GM12878 (cell line): ENCODE results near the gene ADCY9. TPM values are rescaled to one million over a fixed set of nuclear protein-coding genes. Genes with fewer than 3 reads are reported as not detected.

Experiments used
- ATAC-seq: fragments of 200-7000 bp; cut with Tn5 transposase; 3 replicates; pipeline ENCODE4 v1.9.1; 2020; ENCODE audit warnings: mild to moderate bottlenecking, moderate library complexity
- BruUV-seq: library from RNA; stranded (reverse); fragments of 400-500 nt; replicated peaks from 2 replicates; lab custom pipeline; 2021; lab: Mats Ljungman, UMichigan
- CTCF ChIA-PET: fragments of 300-600 bp; sonication (Branson Sonifier 250); formaldehyde crosslinking; extraction: SDS; loops from one replicate; lab custom pipeline; 2021; ENCODE audit warnings: inconsistent platforms; lab: Yijun Ruan, JAX
- POLR2A ChIA-PET: fragments of 350-600 bp; formaldehyde crosslinking; extraction: SDS; loops from one replicate; lab custom pipeline; 2021; ENCODE audit warnings: inconsistent platforms; lab: Charles Lee
- RAD21 ChIA-PET: fragments of 300-600 bp; sonication (Branson Sonifier 250); formaldehyde crosslinking; loops from one replicate; lab custom pipeline; 2023; ENCODE audit warnings: antibody characterized with exemption; ENCODE audit not compliant: unreplicated experiment; lab: Charles Lee
- SMC1A ChIA-PET: fragments of 300-600 bp; sonication (Branson Sonifier 250); formaldehyde crosslinking; loops from one replicate; lab custom pipeline; 2023; ENCODE audit not compliant: unreplicated experiment, uncharacterized antibody; lab: Charles Lee
- DNase-seq: peaks from one replicate; pipeline ENCODE4 v3.0.0-alpha.2; 2011; ENCODE audit warnings: low read depth, low spot score
- FAIRE-seq: peaks from 3 replicates; lab custom pipeline; 2011; peaks lifted over from hg19 to GRCh38; lab: Jason Lieb, UNC
- H2AFZ ChIP-seq: 2 replicates; pipeline ENCODE4 v1.6.0; 2011; ENCODE audit warnings: low read depth, low read length, control low read depth; ENCODE audit not compliant: control insufficient read depth
- H3K27ac ChIP-seq: 2 replicates; pipeline ENCODE4 v1.5.1; 2011; ENCODE audit warnings: control low read depth; ENCODE audit not compliant: control insufficient read depth, insufficient read depth
- H3K27me3 ChIP-seq, 2 experiments: replicated peaks in 1 of 2; 2 replicates each; pipeline versions ENCODE4 v1.6.0 to v1.6.1; 2011; ENCODE audit warnings: low read length in 1 of 2; ENCODE audit not compliant: control insufficient read depth in 2 of 2, insufficient read depth in 2 of 2
- H3K36me3 ChIP-seq, 2 experiments: 2 replicates each; pipeline ENCODE4 v1.5.1; 2011; ENCODE audit warnings: low read length in 1 of 2; ENCODE audit not compliant: control insufficient read depth in 2 of 2, insufficient read depth in 2 of 2
- H3K4me1 ChIP-seq: 2 replicates; pipeline ENCODE4 v1.6.1; 2011; ENCODE audit warnings: mild to moderate bottlenecking, low read length, moderate library complexity, mixed read lengths; ENCODE audit not compliant: control insufficient read depth, insufficient read depth
- H3K4me2 ChIP-seq: 2 replicates; pipeline ENCODE4 v1.6.0; 2011; ENCODE audit warnings: control low read depth; ENCODE audit not compliant: control insufficient read depth, insufficient read depth
- H3K4me3 ChIP-seq: fragments of 200-600 bp; sonication (generic); 2 replicates; pipeline ENCODE4 v1.5.1; 2016
- H3K79me2 ChIP-seq: 2 replicates; pipeline ENCODE4 v1.6.0; 2011; ENCODE audit warnings: low read length; ENCODE audit not compliant: control insufficient read depth, insufficient read depth
- H3K9ac ChIP-seq: 2 replicates; pipeline ENCODE4 v1.8.0; 2011; ENCODE audit warnings: low read length, control low read depth, mixed read lengths; ENCODE audit not compliant: control insufficient read depth, insufficient read depth
- H3K9me3 ChIP-seq: replicated peaks from 3 replicates; pipeline ENCODE4 v1.5.1; 2011; ENCODE audit warnings: mild to moderate bottlenecking, low read length; ENCODE audit not compliant: control insufficient read depth, insufficient read depth
- H4K20me1 ChIP-seq: 2 replicates; pipeline ENCODE4 v1.6.0; 2011; ENCODE audit not compliant: control insufficient read depth, insufficient read depth
- ATF2 ChIP-seq: IDR thresholded peaks from 2 replicates; pipeline ENCODE4 v1.6.1; 2012; ENCODE audit warnings: low read length, inconsistent platforms
- CREB1 ChIP-seq: IDR thresholded peaks from 2 replicates; pipeline ENCODE4 v1.6.1; 2012; ENCODE audit warnings: low read depth, mild to moderate bottlenecking, inconsistent platforms
- ETV6 ChIP-seq, 2 experiments: fragments of 450-650 bp in 1 of 2; IDR thresholded peaks in 1 of 2; conservative IDR thresholded peaks in 1 of 2; 2 replicates each; pipeline ENCODE4 v1.6.1; 2014; ENCODE audit warnings: antibody characterized with exemption in 1 of 2, borderline replicate concordance in 1 of 2, low read depth in 1 of 2, mild to moderate bottlenecking in 1 of 2, moderate library complexity in 1 of 2
- FOXM1 ChIP-seq: IDR thresholded peaks from 2 replicates; pipeline ENCODE4 v1.6.1; 2012; ENCODE audit warnings: low read depth, mild to moderate bottlenecking, inconsistent platforms, low read length, moderate library complexity
- HCFC1 ChIP-seq: fragments of 150-350 bp; IDR thresholded peaks from 2 replicates; pipeline ENCODE4 v1.6.1; 2014; ENCODE audit warnings: low read length
- KAT2A ChIP-seq: conservative IDR thresholded peaks from 2 replicates; pipeline ENCODE4 v1.6.1; 2011; ENCODE audit warnings: low read depth, low read length; ENCODE audit not compliant: control insufficient read depth
- MEF2B ChIP-seq: fragments of 450-650 bp; IDR thresholded peaks from 2 replicates; pipeline ENCODE4 v1.6.1; 2018; ENCODE audit warnings: mild to moderate bottlenecking, moderate library complexity; ENCODE audit not compliant: partially characterized antibody, poor library complexity, severe bottlenecking
- NBN ChIP-seq: fragments of 450-650 bp; IDR thresholded peaks from 2 replicates; pipeline ENCODE4 v1.6.1; 2016
- NFXL1 ChIP-seq: fragments of 450-650 bp; IDR thresholded peaks from 2 replicates; pipeline ENCODE4 v1.6.1; 2017; ENCODE audit warnings: antibody characterized with exemption, mild to moderate bottlenecking, borderline replicate concordance
- NFYA ChIP-seq: IDR thresholded peaks from 2 replicates; pipeline ENCODE4 v1.6.1; 2011; ENCODE audit warnings: low read depth, mild to moderate bottlenecking, low read length, improper control_type of control experiment, borderline replicate concordance
- RELA ChIP-seq: fragments of 450-650 bp; IDR thresholded peaks from 2 replicates; pipeline ENCODE4 v1.8.0; 2014; ENCODE audit warnings: borderline replicate concordance; ENCODE audit not compliant: partially characterized antibody
- WRNIP1 ChIP-seq: IDR thresholded peaks from 2 replicates; pipeline ENCODE4 v1.6.1; 2011; ENCODE audit warnings: low read depth, low read length, improper control_type of control experiment, borderline replicate concordance
- ZBTB33 ChIP-seq: fragments of 450-650 bp; IDR thresholded peaks from 2 replicates; pipeline ENCODE4 v1.6.1; 2017; ENCODE audit warnings: mild to moderate bottlenecking
- ZNF592 ChIP-seq: fragments of 450-650 bp; IDR thresholded peaks from 2 replicates; pipeline ENCODE4 v1.6.1; 2017; ENCODE audit warnings: mild to moderate bottlenecking, moderate library complexity
- WGBS: methylation state at CpG from one replicate; pipeline ENCODE4 v1.1.6; 2016; ENCODE audit warnings: low lambda C conversion rate; ENCODE audit not compliant: insufficient replicate concordance, insufficient coverage; ENCODE audit errors: missing lambda C conversion rate; 5-methylcytosine and 5-hydroxymethylcytosine counted together
- in situ Hi-C: fragments of 300-500 bp; cut with MboI; formaldehyde crosslinking; loops from 9 replicates; pipeline ENCODE4 v1.14.3; 2018; ENCODE audit warnings: mixed read lengths
- intact Hi-C: fragments of 100-400 bp; cut with micrococcal nuclease; formaldehyde crosslinking; loops from one replicate; pipeline ENCODE4 v1.14.2; 2022; ENCODE audit not compliant: unreplicated experiment
- polyA plus RNA-seq, 11 experiments: library from polyadenylated mRNA; depleted of rRNA in 4 of 11; unstranded in 6 of 11; stranded (reverse) in 5 of 11; fragments of >200 nt; fragmentation: Nextera tagmentation in 4 of 11; fragmentation: Illumina TruSeq in 1 of 11; extraction: Ambion mirVana in 4 of 11; extraction: Trizol in 1 of 11; gene quantifications; 1 replicate in 1 of 11; 2 replicates in 10 of 11; pipeline versions ENCODE4 v1.2.1 to v1.2.3, GENCODE V29; 2011 to 2016; ENCODE audit warnings: inconsistent platforms in 2 of 11, missing spikeins in 2 of 11, low read depth in 1 of 11
- total RNA-seq, 4 experiments: library from RNA; depleted of rRNA in 3 of 4; stranded (reverse); fragments of >200 nt in 3 of 4; fragmentation: Illumina TruSeq in 1 of 4; extraction: Trizol in 1 of 4; gene quantifications; 2 replicates each; pipeline versions ENCODE4 v1.2.1 to v1.2.3, GENCODE V29; 2013 to 2021
- TF ChIP-seq, protein P1 (sequence below): fragments of 450-650 bp; conservative IDR thresholded peaks from 2 replicates; pipeline ENCODE4 v1.6.1; 2017; ENCODE audit warnings: mild to moderate bottlenecking, moderate library complexity

The ADCY9 gene
- total and polyA plus RNA-seq, 10 of the 15 experiments (the other 5 are each of a cell fraction or from before 2014, with no cell fraction given) = 0.09 to 0.41 (median 0.15) TPM; not detected in 3

DNA sequence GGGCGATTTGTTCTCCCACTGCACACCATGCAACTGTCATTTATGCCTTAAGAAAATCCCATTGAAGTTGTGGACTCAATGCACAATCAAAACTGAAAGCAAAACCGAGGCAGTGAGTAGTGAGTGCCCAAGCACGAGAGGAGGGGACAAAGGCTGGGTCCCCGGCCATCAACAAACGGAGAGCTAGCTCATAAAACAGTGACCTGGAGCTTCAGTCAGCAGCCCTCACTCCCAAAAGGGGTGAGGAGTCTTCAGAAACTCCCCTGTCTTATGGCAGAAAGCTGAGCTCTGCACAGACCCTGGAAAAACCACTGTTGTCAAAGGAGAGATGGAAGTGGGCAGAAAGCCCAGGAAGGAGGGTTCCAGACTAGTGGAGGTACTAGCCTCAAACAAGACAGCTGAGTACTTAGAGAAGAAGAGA lies 96.9 kb downstream of the ADCY9 start:
- DNase-seq = no peak
- no peak for FAIRE-seq
- peak overlapping the region; percentile 72 for H2AFZ ChIP-seq
- ChIA-PET SMC1A (no interaction called here), RAD21 (interaction anchor here (0.5 to 1.0 kb wide), 2 partner anchors 234 to 331 kb away, joined by 3 read pairs; no protein-coding TSS in a partner anchor), POLR2A (no interaction called here), CTCF (interaction anchor here (1.1 kb wide), 1 partner anchor 80 kb away, joined by 4 read pairs; no protein-coding TSS in a partner anchor)
- intact Hi-C loops (no loop called here), in situ Hi-C loops (no loop called here)
- H3K9me3 ChIP-seq = no peaks in the 10 kb centered on the region
- no peak overlapping the region for H3K27ac ChIP-seq
- H3K27me3 ChIP-seq = no peaks in the 10 kb centered on the region
- no peaks in the 10 kb centered on the region for H3K4me1 ChIP-seq
- BruUV-seq = no TSS peak
- peak; percentile 44 for ATAC-seq
- peak overlapping the region; percentile 66 for H3K4me2 ChIP-seq
- H3K36me3 ChIP-seq = no peaks in the 10 kb centered on the region
- H3K4me3 ChIP-seq = no peak overlapping the region; the same call in 1 of the 2 replicates
- no peaks in the 10 kb centered on the region for H3K79me2 ChIP-seq
- no peaks in the 10 kb centered on the region for H4K20me1 ChIP-seq
- 4% methylated on average over 5 of the region's 5 CpGs for WGBS
- no peak overlapping the region; the same call in 1 of the 2 replicates for H3K9ac ChIP-seq
- TF ChIP-seq ETV6 (conservative IDR thresholded peaks at IDR 0.05 in 1 of 2, IDR thresholded peaks at IDR 0.05 in 1 of 2; ENCODE audit: borderline replicate concordance in 1 of 2, low read depth in 1 of 2) = no peak
- TF ChIP-seq ATF2 = no peak
- no peak for TF ChIP-seq NBN
- no peak for TF ChIP-seq NFXL1
- TF ChIP-seq WRNIP1 = no peak
- no peak for TF ChIP-seq CREB1
- no peak for TF ChIP-seq HCFC1
- no peak for TF ChIP-seq NFYA
- TF ChIP-seq FOXM1 = no peak
- TF ChIP-seq ZNF592 = no peak
- TF ChIP-seq KAT2A = no peak
- TF ChIP-seq ZBTB33 = no peak
- no peak for TF ChIP-seq RELA
- TF ChIP-seq MEF2B = no peak
- TF ChIP-seq, protein P1, sequence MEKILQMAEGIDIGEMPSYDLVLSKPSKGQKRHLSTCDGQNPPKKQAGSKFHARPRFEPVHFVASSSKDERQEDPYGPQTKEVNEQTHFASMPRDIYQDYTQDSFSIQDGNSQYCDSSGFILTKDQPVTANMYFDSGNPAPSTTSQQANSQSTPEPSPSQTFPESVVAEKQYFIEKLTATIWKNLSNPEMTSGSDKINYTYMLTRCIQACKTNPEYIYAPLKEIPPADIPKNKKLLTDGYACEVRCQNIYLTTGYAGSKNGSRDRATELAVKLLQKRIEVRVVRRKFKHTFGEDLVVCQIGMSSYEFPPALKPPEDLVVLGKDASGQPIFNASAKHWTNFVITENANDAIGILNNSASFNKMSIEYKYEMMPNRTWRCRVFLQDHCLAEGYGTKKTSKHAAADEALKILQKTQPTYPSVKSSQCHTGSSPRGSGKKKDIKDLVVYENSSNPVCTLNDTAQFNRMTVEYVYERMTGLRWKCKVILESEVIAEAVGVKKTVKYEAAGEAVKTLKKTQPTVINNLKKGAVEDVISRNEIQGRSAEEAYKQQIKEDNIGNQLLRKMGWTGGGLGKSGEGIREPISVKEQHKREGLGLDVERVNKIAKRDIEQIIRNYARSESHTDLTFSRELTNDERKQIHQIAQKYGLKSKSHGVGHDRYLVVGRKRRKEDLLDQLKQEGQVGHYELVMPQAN = no peak
